Lower leg skin (tissue), 4 donors: ENCODE results near the gene PPP1R9B. TPM values are rescaled to one million over a fixed set of nuclear protein-coding genes. Genes with fewer than 3 reads are reported as not detected.

ENCODE experiments used
- DNase-seq, 2 donors: peaks; one replicate each; pipeline ENCODE4 v3.0.0-alpha.2; 2019; ENCODE audit warnings: low spot score in 2 of 2
- H3K4me3 ChIP-seq: fragments of 200-600 bp; sonication (generic); 2 replicates; pipeline ENCODE4 v1.5.1; 2017; ENCODE audit warnings: mild to moderate bottlenecking, low read depth; ENCODE audit not compliant: poor library complexity, severe bottlenecking
- POLR2A ChIP-seq, 2 donors: fragments of 450-650 bp; IDR thresholded peaks; one replicate each; pipeline ENCODE4 v1.6.1; 2016 to 2017; ENCODE audit warnings: antibody characterized with exemption in 2 of 2, mild to moderate bottlenecking in 1 of 2, moderate library complexity in 1 of 2
- WGBS, 2 donors: methylation state at CpG; one replicate each; pipeline ENCODE4 v1.1.5; 2018; 5-methylcytosine and 5-hydroxymethylcytosine counted together
- intact Hi-C: fragments of 100-400 bp; cut with DNase I; formaldehyde crosslinking; loops from one replicate; pipeline ENCODE4 v1.15.0; 2023; ENCODE audit warnings: low total_unique reads
- total RNA-seq, 4 donors: library from RNA; depleted of rRNA; stranded (reverse); fragments of >200 nt; gene quantifications; one replicate each; pipeline ENCODE4 v1.1.0, GENCODE V29; 2016
- TF ChIP-seq, protein P1 (sequence below), 3 donors: fragments of 450-650 bp; IDR thresholded peaks; one replicate each; pipeline ENCODE4 v1.5.1; 2016; ENCODE audit warnings: antibody characterized with exemption in 3 of 3, mild to moderate bottlenecking in 3 of 3, moderate library complexity in 2 of 3

Gene PPP1R9B
- total RNA-seq, 4 donors from 2014 or later: 20.7 to 31.9 (median 29.5) TPM

DNA sequence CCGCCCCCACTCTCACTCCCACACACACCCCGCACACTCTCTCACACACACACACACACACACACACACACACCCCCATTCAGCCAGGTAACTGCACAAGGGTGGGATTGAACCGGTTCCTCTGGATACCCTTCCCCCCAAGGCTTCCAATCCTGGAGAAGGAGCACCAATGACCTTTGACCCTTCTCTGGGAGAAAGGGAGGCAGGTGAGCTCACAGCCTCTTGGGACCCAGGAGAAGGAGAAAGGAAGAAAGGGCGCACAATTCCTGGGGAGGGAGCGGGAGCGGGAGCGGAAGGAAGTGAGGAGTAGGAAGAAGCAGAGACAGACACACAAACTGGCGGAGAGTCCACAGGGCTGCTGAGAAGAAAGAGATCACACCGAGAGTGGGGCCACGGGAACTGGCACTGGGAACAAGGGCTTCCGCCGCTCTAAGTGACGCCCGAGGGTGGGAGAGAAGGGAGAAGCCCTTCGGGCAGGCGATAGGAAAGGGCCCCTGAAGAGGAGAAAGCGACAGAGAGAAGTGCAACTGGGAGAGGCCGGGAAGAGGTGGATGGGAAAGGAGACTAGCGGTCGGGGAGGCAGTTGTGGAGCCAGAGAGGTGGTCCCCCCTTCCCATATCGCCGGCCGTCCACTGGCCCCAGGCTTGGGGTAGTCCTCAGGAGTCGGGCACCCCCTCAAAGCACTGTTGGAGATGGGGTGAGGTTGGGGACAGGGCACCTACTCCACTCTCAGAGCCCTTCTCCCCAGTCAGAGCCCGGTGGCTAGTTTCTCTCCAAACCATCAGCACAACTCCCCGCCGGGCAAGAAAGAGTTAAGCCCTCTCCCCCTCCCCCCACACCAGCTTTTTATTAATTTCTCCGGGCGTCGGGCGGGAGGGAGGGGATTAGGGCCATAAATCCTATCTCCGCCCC is 21.8 kb downstream of the PPP1R9B start:
- DNase-seq: no peak
- intact Hi-C loops: no loop called here
- 21 to 25% methylated on average over 32 of the region's 32 CpGs for WGBS, 2 donors
- TF ChIP-seq POLR2A (IDR thresholded peaks at IDR 0.05): no peak
- TF ChIP-seq, protein P1, sequence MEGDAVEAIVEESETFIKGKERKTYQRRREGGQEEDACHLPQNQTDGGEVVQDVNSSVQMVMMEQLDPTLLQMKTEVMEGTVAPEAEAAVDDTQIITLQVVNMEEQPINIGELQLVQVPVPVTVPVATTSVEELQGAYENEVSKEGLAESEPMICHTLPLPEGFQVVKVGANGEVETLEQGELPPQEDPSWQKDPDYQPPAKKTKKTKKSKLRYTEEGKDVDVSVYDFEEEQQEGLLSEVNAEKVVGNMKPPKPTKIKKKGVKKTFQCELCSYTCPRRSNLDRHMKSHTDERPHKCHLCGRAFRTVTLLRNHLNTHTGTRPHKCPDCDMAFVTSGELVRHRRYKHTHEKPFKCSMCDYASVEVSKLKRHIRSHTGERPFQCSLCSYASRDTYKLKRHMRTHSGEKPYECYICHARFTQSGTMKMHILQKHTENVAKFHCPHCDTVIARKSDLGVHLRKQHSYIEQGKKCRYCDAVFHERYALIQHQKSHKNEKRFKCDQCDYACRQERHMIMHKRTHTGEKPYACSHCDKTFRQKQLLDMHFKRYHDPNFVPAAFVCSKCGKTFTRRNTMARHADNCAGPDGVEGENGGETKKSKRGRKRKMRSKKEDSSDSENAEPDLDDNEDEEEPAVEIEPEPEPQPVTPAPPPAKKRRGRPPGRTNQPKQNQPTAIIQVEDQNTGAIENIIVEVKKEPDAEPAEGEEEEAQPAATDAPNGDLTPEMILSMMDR (IDR thresholded peaks at IDR 0.05): no peak
- no peak overlapping the region for H3K4me3 ChIP-seq

DNA sequence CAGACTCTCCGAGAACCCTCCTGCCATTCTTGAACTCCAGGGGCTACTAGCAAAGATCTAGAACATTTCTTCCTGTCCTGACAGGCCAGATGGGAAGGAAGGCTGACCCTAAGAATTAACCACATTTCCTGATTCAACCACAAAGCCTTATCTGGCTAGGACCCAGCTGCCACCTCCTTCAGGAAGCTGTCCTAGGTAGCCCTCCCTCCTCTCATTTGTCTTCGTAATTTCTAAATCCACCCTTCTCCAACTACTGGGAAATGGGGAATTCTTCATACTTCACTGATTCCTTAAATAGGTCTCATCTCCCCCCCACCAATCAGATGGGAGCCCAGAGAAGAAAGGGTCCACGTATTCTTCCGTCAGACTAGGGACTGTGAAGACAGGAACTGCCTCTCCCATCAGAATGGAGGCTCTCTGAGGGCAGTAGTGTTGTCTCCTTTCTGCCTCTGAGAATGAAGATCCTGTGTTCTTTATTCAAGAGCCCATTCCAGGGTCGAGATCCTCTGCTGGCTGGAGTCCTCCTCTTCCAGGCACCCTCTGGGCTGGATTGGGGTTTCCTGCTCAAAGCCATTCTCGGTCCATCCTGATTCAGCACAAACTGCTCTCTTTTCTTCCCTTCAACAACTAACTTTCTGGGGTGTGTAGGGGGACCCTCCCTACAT is 22.6 kb downstream of the PPP1R9B start:
- TF ChIP-seq, protein P1 (IDR thresholded peaks at IDR 0.05): no peak
- TF ChIP-seq POLR2A (IDR thresholded peaks at IDR 0.05): no peak
- 63 to 67% methylated on average over 6 of the region's 6 CpGs for WGBS, 2 donors
- intact Hi-C loops: no loop called here
- no peak overlapping the region for H3K4me3 ChIP-seq
- DNase-seq: no peak

DNA sequence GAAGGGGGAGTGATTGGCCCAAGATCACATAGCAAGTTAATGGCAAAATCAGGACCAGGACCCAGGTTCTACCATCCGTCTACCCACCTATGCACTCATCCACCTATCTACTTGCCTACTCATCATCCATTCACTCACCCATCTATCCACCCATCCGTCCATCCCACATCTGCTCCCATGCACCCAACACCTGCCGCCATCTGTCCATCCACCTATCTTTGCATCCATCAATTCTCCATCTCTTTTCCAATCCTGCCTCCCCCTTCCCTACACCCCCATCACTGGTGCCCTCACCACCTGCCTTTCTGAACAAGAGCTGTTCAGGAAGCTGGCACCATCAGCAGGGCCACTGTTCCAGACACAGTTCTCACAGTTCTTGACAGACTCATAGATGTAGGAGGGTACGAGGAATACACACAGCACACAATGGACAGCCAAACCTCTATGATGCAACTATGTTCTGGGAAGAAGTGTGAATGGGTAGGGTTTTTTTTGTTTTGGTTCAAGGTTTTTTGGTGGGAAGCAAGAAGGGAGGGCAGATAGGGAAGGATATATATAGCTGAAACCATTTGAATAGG is 25.0 kb downstream of the PPP1R9B start:
- intact Hi-C loops: no loop called here
- DNase-seq: no peak
- 92 to 94% methylated on average over 4 of the region's 4 CpGs for WGBS, 2 donors
- TF ChIP-seq, protein P1 (IDR thresholded peaks at IDR 0.05): no peak
- TF ChIP-seq POLR2A (IDR thresholded peaks at IDR 0.05): no peak
- no peak overlapping the region for H3K4me3 ChIP-seq

DNA sequence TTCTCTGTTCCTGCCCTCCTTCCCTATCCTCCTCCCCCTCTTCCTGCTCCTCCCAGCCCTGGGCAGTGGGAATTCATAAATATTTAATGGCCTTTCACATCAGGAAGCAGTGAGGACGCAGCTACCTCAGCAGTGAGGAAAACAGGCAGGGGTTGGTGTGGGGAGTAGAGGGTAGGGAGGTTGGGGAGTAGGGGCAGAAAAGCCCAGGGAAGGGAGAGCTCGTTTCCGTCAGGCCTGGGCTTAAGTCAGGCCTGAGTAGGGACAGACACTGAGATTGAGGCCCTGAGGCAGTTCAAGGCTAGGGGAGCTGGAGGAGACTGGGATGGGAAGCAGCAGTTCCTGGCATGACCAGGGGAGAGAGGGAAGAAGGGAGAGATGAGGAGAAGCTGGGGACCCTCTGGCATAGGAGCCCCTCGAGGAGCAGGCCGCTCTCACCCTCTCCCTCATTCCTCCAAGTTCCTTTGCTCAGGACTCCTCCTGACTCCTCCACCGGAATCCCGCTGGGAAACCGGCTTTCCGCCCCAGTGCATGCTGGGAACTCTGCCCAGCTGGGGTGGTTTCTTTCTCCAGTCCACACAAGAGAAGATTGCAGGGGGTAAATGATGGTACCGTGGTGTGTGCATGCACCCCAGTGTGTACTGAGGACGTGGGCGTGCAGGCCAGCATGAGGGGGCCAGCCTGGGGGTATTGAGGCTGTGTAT is 26.7 kb downstream of the PPP1R9B start:
- no peak for DNase-seq
- TF ChIP-seq, protein P1 (IDR thresholded peaks at IDR 0.05): no peak
- no peak for TF ChIP-seq POLR2A (IDR thresholded peaks at IDR 0.05)
- H3K4me3 ChIP-seq: no peak overlapping the region
- intact Hi-C loops: no loop called here
- WGBS, 2 donors: 55% methylated on average over 12 of the region's 12 CpGs

DNA sequence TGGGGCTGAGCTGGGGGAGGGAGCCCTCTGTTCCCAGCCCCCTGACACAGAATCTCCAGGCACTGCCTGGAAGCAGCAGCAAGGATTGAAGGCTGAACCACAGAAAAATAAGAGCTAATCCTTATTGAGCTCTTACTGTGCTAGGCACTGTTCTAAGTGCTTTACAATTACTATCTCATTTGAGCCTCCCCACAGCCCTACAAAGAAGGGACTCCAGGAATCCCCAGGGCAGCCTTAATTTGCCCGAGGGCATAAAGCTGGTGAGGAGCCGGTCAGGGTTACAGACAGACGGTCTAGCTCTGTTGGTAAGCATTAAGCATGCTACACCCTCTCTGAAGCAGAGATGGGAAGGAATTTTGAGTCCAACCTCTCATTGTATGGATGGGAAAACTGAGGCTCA is 27.5 kb downstream of the PPP1R9B start:
- DNase-seq: no peak
- intact Hi-C loops: no loop called here
- TF ChIP-seq, protein P1 (IDR thresholded peaks at IDR 0.05): no peak
- TF ChIP-seq POLR2A (IDR thresholded peaks at IDR 0.05): no peak
- H3K4me3 ChIP-seq: no peak overlapping the region
- 93 to 94% methylated on average over 3 of the region's 3 CpGs for whole genome bisulfite sequencing, 2 donors
